GM12878 (cell line): Measurements from ENCODE around the gene IPCEF1. TPM values are rescaled to one million over a fixed set of nuclear protein-coding genes. Genes with fewer than 3 reads are reported as not detected.

Source experiments
- ATAC-seq: fragments of 200-7000 bp; cut with Tn5 transposase; 3 replicates; pipeline ENCODE4 v1.9.1; 2020; ENCODE audit warnings: mild to moderate bottlenecking, moderate library complexity
- BruUV-seq: library from RNA; stranded (reverse); fragments of 400-500 nt; replicated peaks from 2 replicates; lab custom pipeline; 2021; lab: Mats Ljungman, UMichigan
- CTCF ChIA-PET: fragments of 300-600 bp; sonication (Branson Sonifier 250); formaldehyde crosslinking; extraction: SDS; loops from one replicate; lab custom pipeline; 2021; ENCODE audit warnings: inconsistent platforms; lab: Yijun Ruan, JAX
- POLR2A ChIA-PET: fragments of 350-600 bp; formaldehyde crosslinking; extraction: SDS; loops from one replicate; lab custom pipeline; 2021; ENCODE audit warnings: inconsistent platforms; lab: Charles Lee
- RAD21 ChIA-PET: fragments of 300-600 bp; sonication (Branson Sonifier 250); formaldehyde crosslinking; loops from one replicate; lab custom pipeline; 2023; ENCODE audit warnings: antibody characterized with exemption; ENCODE audit not compliant: unreplicated experiment; lab: Charles Lee
- SMC1A ChIA-PET: fragments of 300-600 bp; sonication (Branson Sonifier 250); formaldehyde crosslinking; loops from one replicate; lab custom pipeline; 2023; ENCODE audit not compliant: unreplicated experiment, uncharacterized antibody; lab: Charles Lee
- DNase-seq: peaks from one replicate; pipeline ENCODE4 v3.0.0-alpha.2; 2011; ENCODE audit warnings: low read depth, low spot score
- FAIRE-seq: peaks from 3 replicates; lab custom pipeline; 2011; peaks lifted over from hg19 to GRCh38; lab: Jason Lieb, UNC
- H2AFZ ChIP-seq: 2 replicates; pipeline ENCODE4 v1.6.0; 2011; ENCODE audit warnings: low read depth, low read length, control low read depth; ENCODE audit not compliant: control insufficient read depth
- H3K27ac ChIP-seq: 2 replicates; pipeline ENCODE4 v1.5.1; 2011; ENCODE audit warnings: control low read depth; ENCODE audit not compliant: control insufficient read depth, insufficient read depth
- H3K27me3 ChIP-seq, 2 experiments: replicated peaks in 1 of 2; 2 replicates each; pipeline versions ENCODE4 v1.6.0 to v1.6.1; 2011; ENCODE audit warnings: low read length in 1 of 2; ENCODE audit not compliant: control insufficient read depth in 2 of 2, insufficient read depth in 2 of 2
- H3K36me3 ChIP-seq, 2 experiments: 2 replicates each; pipeline ENCODE4 v1.5.1; 2011; ENCODE audit warnings: low read length in 1 of 2; ENCODE audit not compliant: control insufficient read depth in 2 of 2, insufficient read depth in 2 of 2
- H3K4me1 ChIP-seq: 2 replicates; pipeline ENCODE4 v1.6.1; 2011; ENCODE audit warnings: mild to moderate bottlenecking, low read length, moderate library complexity, mixed read lengths; ENCODE audit not compliant: control insufficient read depth, insufficient read depth
- H3K4me2 ChIP-seq: 2 replicates; pipeline ENCODE4 v1.6.0; 2011; ENCODE audit warnings: control low read depth; ENCODE audit not compliant: control insufficient read depth, insufficient read depth
- H3K4me3 ChIP-seq: fragments of 200-600 bp; sonication (generic); 2 replicates; pipeline ENCODE4 v1.5.1; 2016
- H3K79me2 ChIP-seq: 2 replicates; pipeline ENCODE4 v1.6.0; 2011; ENCODE audit warnings: low read length; ENCODE audit not compliant: control insufficient read depth, insufficient read depth
- H3K9ac ChIP-seq: 2 replicates; pipeline ENCODE4 v1.8.0; 2011; ENCODE audit warnings: low read length, control low read depth, mixed read lengths; ENCODE audit not compliant: control insufficient read depth, insufficient read depth
- H3K9me3 ChIP-seq: replicated peaks from 3 replicates; pipeline ENCODE4 v1.5.1; 2011; ENCODE audit warnings: mild to moderate bottlenecking, low read length; ENCODE audit not compliant: control insufficient read depth, insufficient read depth
- H4K20me1 ChIP-seq: 2 replicates; pipeline ENCODE4 v1.6.0; 2011; ENCODE audit not compliant: control insufficient read depth, insufficient read depth
- CEBPZ ChIP-seq: fragments of 150-350 bp; IDR thresholded peaks from 2 replicates; pipeline ENCODE4 v1.6.1; 2016; ENCODE audit warnings: low read depth, low read length
- CREM ChIP-seq: IDR thresholded peaks from 2 replicates; pipeline ENCODE4 v1.6.1; 2014; ENCODE audit warnings: antibody characterized with exemption, low read depth
- DPF2 ChIP-seq: fragments of 450-650 bp; IDR thresholded peaks from 2 replicates; pipeline ENCODE4 v1.6.1; 2017; ENCODE audit warnings: mild to moderate bottlenecking
- GABPA ChIP-seq: IDR thresholded peaks from 2 replicates; pipeline ENCODE4 v1.6.1; 2014; ENCODE audit warnings: antibody characterized with exemption, low read depth, mild to moderate bottlenecking, inconsistent platforms
- IRF5 ChIP-seq: fragments of 450-650 bp; IDR thresholded peaks from 2 replicates; pipeline ENCODE4 v1.6.1; 2017; ENCODE audit warnings: borderline replicate concordance
- NFXL1 ChIP-seq: fragments of 450-650 bp; IDR thresholded peaks from 2 replicates; pipeline ENCODE4 v1.6.1; 2017; ENCODE audit warnings: antibody characterized with exemption, mild to moderate bottlenecking, borderline replicate concordance
- RB1 ChIP-seq: fragments of 450-650 bp; formaldehyde crosslinking; IDR thresholded peaks from 2 replicates; pipeline ENCODE4 v1.6.1; 2017; ENCODE audit warnings: mild to moderate bottlenecking, borderline replicate concordance
- RFX5 ChIP-seq: IDR thresholded peaks from 2 replicates; pipeline ENCODE4 v1.6.1; 2011; ENCODE audit warnings: low read depth, low read length, improper control_type of control experiment
- SMC3 ChIP-seq: IDR thresholded peaks from 2 replicates; pipeline ENCODE4 v1.6.1; 2011; ENCODE audit warnings: low read length, improper control_type of control experiment, borderline replicate concordance
- TAF1 ChIP-seq: IDR thresholded peaks from 2 replicates; pipeline ENCODE4 v1.6.1; 2011; ENCODE audit warnings: mild to moderate bottlenecking, low read depth, low read length, borderline replicate concordance
- ZBED1 ChIP-seq: IDR thresholded peaks from 2 replicates; pipeline ENCODE4 v1.6.1; 2016; ENCODE audit warnings: borderline replicate concordance
- WGBS: methylation state at CpG from one replicate; pipeline ENCODE4 v1.1.6; 2016; ENCODE audit warnings: low lambda C conversion rate; ENCODE audit not compliant: insufficient replicate concordance, insufficient coverage; ENCODE audit errors: missing lambda C conversion rate; 5-methylcytosine and 5-hydroxymethylcytosine counted together
- in situ Hi-C: fragments of 300-500 bp; cut with MboI; formaldehyde crosslinking; loops from 9 replicates; pipeline ENCODE4 v1.14.3; 2018; ENCODE audit warnings: mixed read lengths
- intact Hi-C: fragments of 100-400 bp; cut with micrococcal nuclease; formaldehyde crosslinking; loops from one replicate; pipeline ENCODE4 v1.14.2; 2022; ENCODE audit not compliant: unreplicated experiment
- polyA plus RNA-seq, 11 experiments: library from polyadenylated mRNA; depleted of rRNA in 4 of 11; unstranded in 6 of 11; stranded (reverse) in 5 of 11; fragments of >200 nt; fragmentation: Nextera tagmentation in 4 of 11; fragmentation: Illumina TruSeq in 1 of 11; extraction: Ambion mirVana in 4 of 11; extraction: Trizol in 1 of 11; gene quantifications; 1 replicate in 1 of 11; 2 replicates in 10 of 11; pipeline versions ENCODE4 v1.2.1 to v1.2.3, GENCODE V29; 2011 to 2016; ENCODE audit warnings: inconsistent platforms in 2 of 11, missing spikeins in 2 of 11, low read depth in 1 of 11
- total RNA-seq, 4 experiments: library from RNA; depleted of rRNA in 3 of 4; stranded (reverse); fragments of >200 nt in 3 of 4; fragmentation: Illumina TruSeq in 1 of 4; extraction: Trizol in 1 of 4; gene quantifications; 2 replicates each; pipeline versions ENCODE4 v1.2.1 to v1.2.3, GENCODE V29; 2013 to 2021
- TF ChIP-seq, protein P1 (sequence below): IDR thresholded peaks from 2 replicates; pipeline ENCODE4 v1.6.1; 2012; ENCODE audit warnings: improper control_type of control experiment, low read depth, low read length; ENCODE audit not compliant: insufficient replicate concordance

The IPCEF1 gene
- total and polyA plus RNA-seq, 10 of the 15 experiments (the other 5 are each of a cell fraction or from before 2014, with no cell fraction given) = 1.3 to 137 (median 4.2) TPM

GRCh38 chr6:154292855-154293519, 63.6 kb downstream of the IPCEF1 start (continued):
- TF ChIP-seq CEBPZ = no peak

DNA sequence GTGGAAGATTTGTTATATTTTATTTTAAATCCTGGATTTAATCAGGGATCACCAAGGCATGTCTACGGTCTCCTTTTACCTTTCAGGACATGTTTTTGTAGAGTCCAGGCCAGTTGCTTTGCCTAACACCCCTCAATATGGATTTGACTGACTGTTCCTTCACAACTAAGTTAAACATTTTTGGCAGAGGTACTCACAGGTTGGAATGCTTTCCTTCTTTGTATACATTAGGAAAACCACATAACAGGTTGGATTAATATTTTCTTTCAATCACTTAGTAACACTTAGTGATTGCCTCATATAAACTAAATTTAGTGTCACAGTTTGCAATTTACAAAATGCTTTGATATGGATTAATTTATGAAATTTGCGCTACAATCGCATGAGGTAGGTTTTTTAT, 64.5 kb downstream of the IPCEF1 start:
- ATAC-seq = no peak
- H3K4me1 ChIP-seq = no peaks in the 10 kb centered on the region
- ChIA-PET CTCF (no interaction called here), RAD21 (no interaction called here), POLR2A (no interaction called here), SMC1A (interaction anchor here (1.0 to 1.5 kb wide), 2 partner anchors 17 to 80 kb away, joined by 3 to 4 read pairs; no protein-coding TSS in a partner anchor)
- H3K79me2 ChIP-seq = no peaks in the 10 kb centered on the region
- in situ Hi-C loops (no loop called here), intact Hi-C loops (no loop called here)
- H4K20me1 ChIP-seq = no peaks in the 10 kb centered on the region
- no peak overlapping the region for H3K27ac ChIP-seq
- H3K36me3 ChIP-seq = no peaks in the 10 kb centered on the region
- FAIRE-seq = no peak
- H3K4me2 ChIP-seq = no peak overlapping the region
- no TSS peak for BruUV-seq
- H3K27me3 ChIP-seq = no peaks in the 10 kb centered on the region
- H2AFZ ChIP-seq = no peak overlapping the region
- H3K9ac ChIP-seq = no peak overlapping the region
- WGBS = 62% methylated on average over 3 of the region's 3 CpGs
- no peak for DNase-seq
- no peak for TF ChIP-seq TAF1
- TF ChIP-seq CREM = no peak
- TF ChIP-seq SMC3 = no peak
- no peak for TF ChIP-seq DPF2
- TF ChIP-seq RFX5 = no peak
- no peak for TF ChIP-seq NFXL1
- TF ChIP-seq, protein P1, sequence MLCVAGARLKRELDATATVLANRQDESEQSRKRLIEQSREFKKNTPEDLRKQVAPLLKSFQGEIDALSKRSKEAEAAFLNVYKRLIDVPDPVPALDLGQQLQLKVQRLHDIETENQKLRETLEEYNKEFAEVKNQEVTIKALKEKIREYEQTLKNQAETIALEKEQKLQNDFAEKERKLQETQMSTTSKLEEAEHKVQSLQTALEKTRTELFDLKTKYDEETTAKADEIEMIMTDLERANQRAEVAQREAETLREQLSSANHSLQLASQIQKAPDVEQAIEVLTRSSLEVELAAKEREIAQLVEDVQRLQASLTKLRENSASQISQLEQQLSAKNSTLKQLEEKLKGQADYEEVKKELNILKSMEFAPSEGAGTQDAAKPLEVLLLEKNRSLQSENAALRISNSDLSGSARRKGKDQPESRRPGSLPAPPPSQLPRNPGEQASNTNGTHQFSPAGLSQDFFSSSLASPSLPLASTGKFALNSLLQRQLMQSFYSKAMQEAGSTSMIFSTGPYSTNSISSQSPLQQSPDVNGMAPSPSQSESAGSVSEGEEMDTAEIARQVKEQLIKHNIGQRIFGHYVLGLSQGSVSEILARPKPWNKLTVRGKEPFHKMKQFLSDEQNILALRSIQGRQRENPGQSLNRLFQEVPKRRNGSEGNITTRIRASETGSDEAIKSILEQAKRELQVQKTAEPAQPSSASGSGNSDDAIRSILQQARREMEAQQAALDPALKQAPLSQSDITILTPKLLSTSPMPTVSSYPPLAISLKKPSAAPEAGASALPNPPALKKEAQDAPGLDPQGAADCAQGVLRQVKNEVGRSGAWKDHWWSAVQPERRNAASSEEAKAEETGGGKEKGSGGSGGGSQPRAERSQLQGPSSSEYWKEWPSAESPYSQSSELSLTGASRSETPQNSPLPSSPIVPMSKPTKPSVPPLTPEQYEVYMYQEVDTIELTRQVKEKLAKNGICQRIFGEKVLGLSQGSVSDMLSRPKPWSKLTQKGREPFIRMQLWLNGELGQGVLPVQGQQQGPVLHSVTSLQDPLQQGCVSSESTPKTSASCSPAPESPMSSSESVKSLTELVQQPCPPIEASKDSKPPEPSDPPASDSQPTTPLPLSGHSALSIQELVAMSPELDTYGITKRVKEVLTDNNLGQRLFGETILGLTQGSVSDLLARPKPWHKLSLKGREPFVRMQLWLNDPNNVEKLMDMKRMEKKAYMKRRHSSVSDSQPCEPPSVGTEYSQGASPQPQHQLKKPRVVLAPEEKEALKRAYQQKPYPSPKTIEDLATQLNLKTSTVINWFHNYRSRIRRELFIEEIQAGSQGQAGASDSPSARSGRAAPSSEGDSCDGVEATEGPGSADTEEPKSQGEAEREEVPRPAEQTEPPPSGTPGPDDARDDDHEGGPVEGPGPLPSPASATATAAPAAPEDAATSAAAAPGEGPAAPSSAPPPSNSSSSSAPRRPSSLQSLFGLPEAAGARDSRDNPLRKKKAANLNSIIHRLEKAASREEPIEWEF = no peak
- no peak for TF ChIP-seq RB1
- no peak for TF ChIP-seq GABPA
- no peak for TF ChIP-seq ZBED1
- TF ChIP-seq IRF5 = no peak
- no peak overlapping the region for H3K4me3 ChIP-seq
- H3K9me3 ChIP-seq = no peaks in the 10 kb centered on the region; the same call in 2 of the 3 replicates
